Measurements from ENCODE around the gene CENPP. TPM values are rescaled to one million over a fixed set of nuclear protein-coding genes. Genes with fewer than 3 reads are reported as not detected.

The CENPP gene
- total RNA-seq, 1 experiment from 2014 or later, result 8.3 TPM

- H3K4me1 ChIP-seq (ENCODE audit: insufficient read depth, low read length), result no peaks in the 10 kb centered on the region
- CTCF ChIA-PET, result no interaction called here
- no peaks in the 10 kb centered on the region for H3K9me3 ChIP-seq (ENCODE audit: low read length)
- intact Hi-C loops (cut with micrococcal nuclease), result no loop called here
- H3K27ac ChIP-seq (ENCODE audit: low read length), result no peak overlapping the region
- H3K4me2 ChIP-seq (ENCODE audit: low read length), result no peak overlapping the region
- no TSS peak for BruUV-seq (replicated peaks)
- H3K27me3 ChIP-seq (ENCODE audit: low read length), result no peaks in the 10 kb centered on the region
- no peak for DNase-seq
- no peak for ATAC-seq
- H3K36me3 ChIP-seq (ENCODE audit: low read depth, low read length), result no peaks in the 10 kb centered on the region
- no peak overlapping the region for H2AFZ ChIP-seq (ENCODE audit: low read length)
- no peaks in the 10 kb centered on the region for H3K9me2 ChIP-seq (replicated peaks; ENCODE audit: low read length)
- H3K9ac ChIP-seq (ENCODE audit: low read length), result no peak overlapping the region
- POLR2A ChIA-PET (ENCODE audit: unreplicated experiment), result no interaction called here
- no peaks in the 10 kb centered on the region for H3K79me2 ChIP-seq (ENCODE audit: low read length)
- no peaks in the 10 kb centered on the region for H3F3A ChIP-seq (ENCODE audit: low read length, unreplicated experiment)
- no peak for TF ChIP-seq CTCF (conservative IDR thresholded peaks at IDR 0.05; ENCODE audit: low read depth, low read length)
- no peak for TF ChIP-seq EZH2 (IDR thresholded peaks at IDR 0.05; ENCODE audit: low read length, unreplicated experiment)
- no peak for TF ChIP-seq EZH2phosphoT487 (IDR thresholded peaks at IDR 0.05; ENCODE audit: borderline replicate concordance, low read length)
- no peak overlapping the region for H3K4me3 ChIP-seq (ENCODE audit: low read length)
- H4K20me1 ChIP-seq (ENCODE audit: low read length), result no peaks in the 10 kb centered on the region
These were observed 66.9 kb downstream of the CENPP start for GRCh38 chr9:92392690-92393089.

GRCh38 chr9:92393686-92394085 lies 67.9 kb downstream of the CENPP start:
- Histone ChIP-seq H3K4me1 (ENCODE audit: insufficient read depth, low read length) (no peaks in the 10 kb centered on the region), H3K27ac (ENCODE audit: low read length) (no peak overlapping the region), H3K4me3 (ENCODE audit: low read length) (no peak overlapping the region), H3K36me3 (ENCODE audit: low read depth, low read length) (no peaks in the 10 kb centered on the region), H3K9ac (ENCODE audit: low read length) (no peak overlapping the region), H3K9me3 (ENCODE audit: low read length) (no peaks in the 10 kb centered on the region), H3K27me3 (ENCODE audit: low read length) (no peaks in the 10 kb centered on the region), H3K9me2 (replicated peaks; ENCODE audit: low read length) (no peaks in the 10 kb centered on the region), H3K79me2 (ENCODE audit: low read length) (no peaks in the 10 kb centered on the region), H3F3A (ENCODE audit: low read length, unreplicated experiment) (no peaks in the 10 kb centered on the region), H4K20me1 (ENCODE audit: low read length) (no peaks in the 10 kb centered on the region), H2AFZ (ENCODE audit: low read length) (no peak overlapping the region), H3K4me2 (ENCODE audit: low read length) (no peak overlapping the region)
- ATAC-seq (no peak), DNase-seq (no peak)
- ChIA-PET POLR2A (ENCODE audit: unreplicated experiment) (no interaction called here), CTCF (no interaction called here)
- TF ChIP-seq CTCF (conservative IDR thresholded peaks at IDR 0.05; ENCODE audit: low read depth, low read length) (no peak), EZH2phosphoT487 (IDR thresholded peaks at IDR 0.05; ENCODE audit: borderline replicate concordance, low read length) (no peak), EZH2 (IDR thresholded peaks at IDR 0.05; ENCODE audit: low read length, unreplicated experiment) (no peak)
- no TSS peak for BruUV-seq (replicated peaks)
- intact Hi-C loops (cut with micrococcal nuclease), result no loop called here

- intact Hi-C loops (cut with micrococcal nuclease), result no loop called here
These were observed 69.9 kb downstream of the CENPP start for GRCh38 chr9:92395617-92396016.

More at GRCh38 chr9:92395617-92396016, 69.9 kb downstream of the CENPP start:
- Histone ChIP-seq H3K4me2 (ENCODE audit: low read length) (no peak overlapping the region), H3K4me3 (ENCODE audit: low read length) (no peak overlapping the region), H3K9me3 (ENCODE audit: low read length) (no peaks in the 10 kb centered on the region), H3K27ac (ENCODE audit: low read length) (no peak overlapping the region), H2AFZ (ENCODE audit: low read length) (no peak overlapping the region), H4K20me1 (ENCODE audit: low read length) (no peaks in the 10 kb centered on the region), H3K9ac (ENCODE audit: low read length) (no peak overlapping the region), H3K79me2 (ENCODE audit: low read length) (no peaks in the 10 kb centered on the region), H3F3A (ENCODE audit: low read length, unreplicated experiment) (no peaks in the 10 kb centered on the region), H3K9me2 (replicated peaks; ENCODE audit: low read length) (no peaks in the 10 kb centered on the region), H3K4me1 (ENCODE audit: insufficient read depth, low read length) (no peaks in the 10 kb centered on the region), H3K27me3 (ENCODE audit: low read length) (no peaks in the 10 kb centered on the region), H3K36me3 (ENCODE audit: low read depth, low read length) (no peaks in the 10 kb centered on the region)
- DNase-seq, result no peak
- ATAC-seq, result no peak
- CTCF ChIA-PET, result no interaction called here
- POLR2A ChIA-PET (ENCODE audit: unreplicated experiment), result no interaction called here
- TF ChIP-seq EZH2phosphoT487 (IDR thresholded peaks at IDR 0.05; ENCODE audit: borderline replicate concordance, low read length), result no peak
- no peak for TF ChIP-seq EZH2 (IDR thresholded peaks at IDR 0.05; ENCODE audit: low read length, unreplicated experiment)
- TF ChIP-seq CTCF (conservative IDR thresholded peaks at IDR 0.05; ENCODE audit: low read depth, low read length), result no peak
- no TSS peak for BruUV-seq (replicated peaks)

Data from PC-3 (cell line).